ENCODE data around the gene KCNK4. TPM values are rescaled to one million over a fixed set of nuclear protein-coding genes. Genes with fewer than 3 reads are reported as not detected.

KCNK4 gene
- total and polyA plus RNA-seq, 4 donors: 0.09 TPM; not detected in 3

GRCh38 chr11:64316672-64317324 lies 25.7 kb downstream of the KCNK4 start:
- Histone ChIP-seq H3K27me3 (ENCODE audit: control insufficient read depth in 3 of 3, insufficient read depth in 3 of 3, low read length in 2 of 3) (no peaks in the 10 kb centered on the region), H3K9ac (ENCODE audit: insufficient read depth in 1 of 2, low read length in 2 of 2) (peak overlapping the region; percentile 73 to 82), H3K4me1 (ENCODE audit: control insufficient read depth in 5 of 5, insufficient read depth in 5 of 5, low read length in 5 of 5) (peaks cover 0 to 16% (median 3%) of the 10 kb centered on the region in 5 donors), H3K9me3 (ENCODE audit: control insufficient read depth in 4 of 4, insufficient read depth in 3 of 4, low read length in 3 of 4) (no peaks in the 10 kb centered on the region), H3K4me3 (peak overlapping the region; percentile 77), H3K36me3 (ENCODE audit: control insufficient read depth in 4 of 4, insufficient read depth in 4 of 4, low read length in 4 of 4) (peaks cover 0 to 28% (median 6%) of the 10 kb centered on the region in 4 donors), H3K27ac (ENCODE audit: low read depth in 1 of 2, low read length in 1 of 2) (peak overlapping the region; percentile 93 to 97)
- WGBS, 2 donors: 5 to 9% methylated on average over 32 of the region's 32 CpGs
- no peak for DNase-seq
- TF ChIP-seq, protein P1, sequence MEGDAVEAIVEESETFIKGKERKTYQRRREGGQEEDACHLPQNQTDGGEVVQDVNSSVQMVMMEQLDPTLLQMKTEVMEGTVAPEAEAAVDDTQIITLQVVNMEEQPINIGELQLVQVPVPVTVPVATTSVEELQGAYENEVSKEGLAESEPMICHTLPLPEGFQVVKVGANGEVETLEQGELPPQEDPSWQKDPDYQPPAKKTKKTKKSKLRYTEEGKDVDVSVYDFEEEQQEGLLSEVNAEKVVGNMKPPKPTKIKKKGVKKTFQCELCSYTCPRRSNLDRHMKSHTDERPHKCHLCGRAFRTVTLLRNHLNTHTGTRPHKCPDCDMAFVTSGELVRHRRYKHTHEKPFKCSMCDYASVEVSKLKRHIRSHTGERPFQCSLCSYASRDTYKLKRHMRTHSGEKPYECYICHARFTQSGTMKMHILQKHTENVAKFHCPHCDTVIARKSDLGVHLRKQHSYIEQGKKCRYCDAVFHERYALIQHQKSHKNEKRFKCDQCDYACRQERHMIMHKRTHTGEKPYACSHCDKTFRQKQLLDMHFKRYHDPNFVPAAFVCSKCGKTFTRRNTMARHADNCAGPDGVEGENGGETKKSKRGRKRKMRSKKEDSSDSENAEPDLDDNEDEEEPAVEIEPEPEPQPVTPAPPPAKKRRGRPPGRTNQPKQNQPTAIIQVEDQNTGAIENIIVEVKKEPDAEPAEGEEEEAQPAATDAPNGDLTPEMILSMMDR (IDR thresholded peaks at IDR 0.05; ENCODE audit: control extremely low read depth, extremely low read depth): no peak
- no peak for ATAC-seq (ENCODE audit: insufficient read depth, low FRiP score)

DNA sequence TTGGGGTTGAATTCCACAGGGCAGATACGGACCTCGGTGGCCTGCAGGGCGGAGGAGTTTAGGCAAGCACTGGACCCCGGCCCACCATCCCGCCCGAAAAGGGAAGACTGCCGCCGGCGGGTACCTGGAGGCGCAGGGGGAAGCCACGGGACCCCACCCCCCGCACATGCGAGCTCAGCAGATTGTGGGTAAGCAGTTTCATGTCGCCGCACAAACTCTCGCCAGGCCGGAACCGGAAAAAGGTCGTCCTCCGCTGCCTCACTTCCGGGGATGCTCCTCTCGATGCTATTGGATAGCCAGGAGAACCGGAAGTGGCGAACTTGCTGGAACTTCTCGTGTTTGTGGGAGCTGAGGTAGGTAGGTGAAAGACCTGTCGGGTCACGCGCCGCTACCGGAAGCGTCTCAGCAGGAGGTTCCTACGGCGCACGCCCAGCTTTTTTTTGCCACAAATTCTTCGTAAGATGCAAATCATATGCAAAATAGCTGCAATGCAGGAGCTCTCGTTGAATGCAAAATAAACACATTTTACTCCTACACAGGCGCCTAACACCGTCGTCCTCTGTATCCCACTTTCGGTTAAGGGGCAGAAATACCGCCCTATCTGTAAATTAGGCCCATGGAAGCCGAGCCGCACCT lies 26.3 kb downstream of the KCNK4 start, which contains the start of gene TRMT112:
Gene TRMT112, minus strand, starts transcription at position 235 of the 636 bp plus-strand sequence. Its CDS starts 33 bp downstream, at position 202.
- TF ChIP-seq, protein P1 (IDR thresholded peaks at IDR 0.05; ENCODE audit: control extremely low read depth, extremely low read depth): no peak
- DNase-seq (peak; percentile 97 to 99 (median 99)), ATAC-seq (ENCODE audit: insufficient read depth, low FRiP score) (peak; percentile 78)
- Histone ChIP-seq H3K27ac (ENCODE audit: low read depth in 1 of 2, low read length in 1 of 2) (peak within 1 kb of the TSS; percentile 93 to 97), H3K4me1 (ENCODE audit: control insufficient read depth in 5 of 5, insufficient read depth in 5 of 5, low read length in 5 of 5) (peaks cover 0 to 16% (median 3%) of the 10 kb centered on the region in 5 donors), H3K9ac (ENCODE audit: insufficient read depth in 1 of 2, low read length in 2 of 2) (peak within 1 kb of the TSS; percentile 74 to 82), H3K4me3 (peak within 1 kb of the TSS; percentile 77), H3K27me3 (ENCODE audit: control insufficient read depth in 3 of 3, insufficient read depth in 3 of 3, low read length in 2 of 3) (no peaks in the 10 kb centered on the region), H3K36me3 (ENCODE audit: control insufficient read depth in 4 of 4, insufficient read depth in 4 of 4, low read length in 4 of 4) (peaks cover 0 to 32% (median 6%) of the 10 kb centered on the region in 4 donors), H3K9me3 (ENCODE audit: control insufficient read depth in 4 of 4, insufficient read depth in 3 of 4, low read length in 3 of 4) (no peaks in the 10 kb centered on the region)
- 0% methylated on average over 43 of the region's 43 CpGs for WGBS, 2 donors

DNA sequence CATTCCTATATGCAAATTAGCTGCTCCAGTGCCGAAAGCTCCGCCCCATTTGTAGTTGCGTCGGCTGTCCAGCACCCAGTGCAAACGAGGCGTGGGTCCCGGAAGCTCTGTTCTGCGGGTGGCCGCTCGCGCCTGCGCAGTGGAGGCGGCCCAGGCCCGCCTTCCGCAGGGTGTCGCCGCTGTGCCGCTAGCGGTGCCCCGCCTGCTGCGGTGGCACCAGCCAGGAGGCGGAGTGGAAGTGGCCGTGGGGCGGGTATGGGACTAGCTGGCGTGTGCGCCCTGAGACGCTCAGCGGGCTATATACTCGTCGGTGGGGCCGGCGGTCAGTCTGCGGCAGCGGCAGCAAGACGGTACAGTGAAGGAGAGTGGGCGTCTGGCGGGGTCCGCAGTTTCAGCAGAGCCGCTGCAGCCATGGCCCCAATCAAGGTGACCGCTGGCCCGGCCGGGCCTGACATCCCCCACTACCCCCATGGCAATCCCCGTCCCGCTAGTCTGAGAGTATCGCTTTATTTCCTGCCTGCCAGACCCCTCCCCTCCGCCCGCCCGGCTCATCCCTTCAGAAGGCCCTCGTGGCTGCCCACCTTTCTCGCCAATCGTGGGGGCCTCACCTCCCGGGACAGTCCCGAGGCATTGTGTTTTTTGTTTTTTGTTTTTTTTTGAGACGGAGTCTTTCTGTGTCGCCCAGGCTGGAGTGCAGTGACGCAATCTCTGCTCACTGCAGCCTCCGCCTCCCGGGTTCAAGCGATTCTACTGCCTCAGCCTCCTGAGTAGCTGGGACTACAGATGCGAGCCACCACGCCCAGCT lies 27.1 kb downstream of the KCNK4 start, which contains the start of gene PRDX5:
Gene PRDX5, plus strand, starts transcription at position 161 of the 805 bp plus-strand sequence. Its CDS starts 95 bp downstream, at position 256.
- Histone ChIP-seq H3K27me3 (ENCODE audit: control insufficient read depth in 3 of 3, insufficient read depth in 3 of 3, low read length in 2 of 3) (no peaks in the 10 kb centered on the region), H3K4me1 (ENCODE audit: control insufficient read depth in 5 of 5, insufficient read depth in 5 of 5, low read length in 5 of 5) (peaks cover 0 to 16% (median 3%) of the 10 kb centered on the region in 5 donors), H3K36me3 (ENCODE audit: control insufficient read depth in 4 of 4, insufficient read depth in 4 of 4, low read length in 4 of 4) (peaks cover 0 to 37% (median 6%) of the 10 kb centered on the region in 4 donors), H3K9ac (ENCODE audit: insufficient read depth in 1 of 2, low read length in 2 of 2) (peak within 1 kb of the TSS; percentile 74 to 82), H3K27ac (ENCODE audit: low read depth in 1 of 2, low read length in 1 of 2) (peak within 1 kb of the TSS; percentile 93 to 97), H3K4me3 (peak within 1 kb of the TSS; percentile 77), H3K9me3 (ENCODE audit: control insufficient read depth in 4 of 4, insufficient read depth in 3 of 4, low read length in 3 of 4) (no peaks in the 10 kb centered on the region)
- ATAC-seq (ENCODE audit: insufficient read depth, low FRiP score) (peak; percentile 89), DNase-seq (peak; percentile 98 to 99 (median 98))
- TF ChIP-seq, protein P1 (IDR thresholded peaks at IDR 0.05; ENCODE audit: control extremely low read depth, extremely low read depth): no peak
- 0% methylated on average over 55 to 61 of the region's 61 CpGs for WGBS, 2 donors

Data from lung (tissue), 12 donors.